Gastroesophageal sphincter (tissue), 3 donors: Measurements from ENCODE around the gene PRMT5.

Experiments
- CTCF ChIP-seq, 4 experiments: fragments of 200-600 bp in 2 of 4; fragments of 450-650 bp in 2 of 4; sonication (generic) in 1 of 4; IDR thresholded peaks; one replicate each; pipeline ENCODE4 v1.5.1; 2017 to 2019; ENCODE audit warnings: antibody characterized with exemption in 4 of 4, mild to moderate bottlenecking in 2 of 4, moderate library complexity in 2 of 4
- EP300 ChIP-seq: sonication (generic); formaldehyde crosslinking; IDR thresholded peaks from one replicate; pipeline ENCODE4 v1.6.1; 2017; ENCODE audit warnings: antibody characterized with exemption, mild to moderate bottlenecking
- POLR2A ChIP-seq, 2 donors: fragments of 450-650 bp; IDR thresholded peaks; one replicate each; pipeline ENCODE4 v1.6.1; 2017; ENCODE audit warnings: antibody characterized with exemption in 2 of 2, mild to moderate bottlenecking in 2 of 2, moderate library complexity in 1 of 2

- TF ChIP-seq EP300 (no peak), CTCF (IDR thresholded peaks at IDR 0.05) (no peak), POLR2A (IDR thresholded peaks at IDR 0.05) (no peak)
Measured at GRCh38 chr14:22896356-22896755, 32.8 kb downstream of the PRMT5 start.
